ENCODE measurements around the gene MYO1D. TPM values are rescaled to one million over a fixed set of nuclear protein-coding genes. Genes with fewer than 3 reads are reported as not detected.
A peak's percentile ranks its signal among the peaks of the same experiment; 100 is the strongest.
"Not testable (repeated sequence)": the region's sequence is repeated elsewhere in the genome, so short reads cannot be mapped to it uniquely, and the experiment has no call there.

MYO1D gene
- total and polyA plus RNA-seq, 2 donors (not counting 3 experiments of a cell fraction or from before 2014, with no cell fraction given) = 37.8 to 85.5 TPM

DNA sequence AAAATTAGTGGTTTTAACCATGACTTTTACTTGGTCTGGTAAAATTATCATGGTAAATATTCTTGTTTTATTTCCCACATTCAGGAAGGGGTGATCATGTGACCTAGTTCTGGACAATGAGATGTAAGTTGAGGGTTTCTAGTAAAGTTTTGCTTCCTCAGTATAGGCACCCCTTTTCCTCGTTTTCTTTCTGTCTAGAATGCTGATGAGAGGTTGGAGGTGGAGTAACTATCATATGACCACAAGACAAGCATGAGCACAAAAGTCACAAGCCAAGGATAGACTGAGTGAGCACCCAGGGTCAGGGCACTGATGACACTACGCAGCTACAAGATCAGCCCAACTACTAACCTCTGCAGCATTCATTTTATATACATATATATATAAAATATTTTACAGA is 53.9 kb downstream of the MYO1D start:
- H3K4me2 ChIP-seq (ENCODE audit: insufficient read depth, low read length) = peak overlapping the region; percentile 70
- CTCF ChIA-PET = interaction anchor here (1.0 kb wide), 1 partner anchor 55 kb away, joined by 4 read pairs; no protein-coding TSS in a partner anchor
- intact Hi-C loops (cut with micrococcal nuclease) (no loop called here), dilution Hi-C loops (cut with MboI; ENCODE audit: extremely low pct_ligation_motif_present, low sequenced_read_pairs) (no loop called here)
- H3K9me1 ChIP-seq (replicated peaks; ENCODE audit: control insufficient read depth, extremely low read depth, insufficient read depth, low read length) = no peaks in the 10 kb centered on the region
- H3K4me3 ChIP-seq (replicated peaks in 1 of 3; ENCODE audit: insufficient read depth in 1 of 3, low read depth in 1 of 3, low read length in 3 of 3) = peak overlapping the region in 2 of 3 experiments; percentile 41 to 55
- no peaks in the 10 kb centered on the region for H3K9me3 ChIP-seq (replicated peaks; ENCODE audit: control insufficient read depth, insufficient read depth, low read length)
- POLR2A ChIA-PET = no interaction called here
- DNase-seq (ENCODE audit: low read depth, low spot score) = peak; percentile 31
- no peaks in the 10 kb centered on the region for H3K36me3 ChIP-seq (ENCODE audit: control insufficient read depth in 2 of 2, extremely low read depth in 1 of 2, insufficient read depth in 2 of 2, low read length in 2 of 2)
- no peak for FAIRE-seq
- TF ChIP-seq GATA2 (IDR thresholded peaks at IDR 0.05; ENCODE audit: insufficient read depth, insufficient read length, low read depth, low read length) (no peak), POLR2A (IDR thresholded peaks at IDR 0.05; ENCODE audit: low read depth, low read length) (no peak)
- no peak overlapping the region for H3K27ac ChIP-seq (ENCODE audit: insufficient read depth, low read depth, low read length)
- H3K79me2 ChIP-seq (ENCODE audit: control insufficient read depth, insufficient read depth, low read length) = peaks cover 8% of the 10 kb centered on the region
- H3K4me1 ChIP-seq (ENCODE audit: control insufficient read depth, extremely low read depth, insufficient read depth, low read length) = peaks cover 31% of the 10 kb centered on the region
- peaks cover 4% of the 10 kb centered on the region for H4K20me1 ChIP-seq (replicated peaks; ENCODE audit: control insufficient read depth, extremely low read depth, insufficient read depth, low read length)
- H2AFZ ChIP-seq (ENCODE audit: low read depth, low read length) = peak overlapping the region; percentile 62
- no peaks in the 10 kb centered on the region for H3K27me3 ChIP-seq (ENCODE audit: control insufficient read depth in 2 of 2, insufficient read depth in 2 of 2, low read length in 2 of 2)
- no TSS peak for BruUV-seq (replicated peaks)
- H3K9ac ChIP-seq (replicated peaks; ENCODE audit: extremely low read depth, insufficient read depth, low read length) = peak overlapping the region; percentile 42

- dilution Hi-C loops (cut with MboI; ENCODE audit: extremely low pct_ligation_motif_present, low sequenced_read_pairs); H4K20me1 ChIP-seq (replicated peaks; ENCODE audit: control insufficient read depth, extremely low read depth, insufficient read depth, low read length); H3K79me2 ChIP-seq (ENCODE audit: control insufficient read depth, insufficient read depth, low read length); POLR2A ChIA-PET; H3K36me3 ChIP-seq (ENCODE audit: control insufficient read depth in 2 of 2, extremely low read depth in 1 of 2, insufficient read depth in 2 of 2, low read length in 2 of 2); intact Hi-C loops (cut with micrococcal nuclease); H3K9me1 ChIP-seq (replicated peaks; ENCODE audit: control insufficient read depth, extremely low read depth, insufficient read depth, low read length); H3K9me3 ChIP-seq (replicated peaks; ENCODE audit: control insufficient read depth, insufficient read depth, low read length); H3K27me3 ChIP-seq (ENCODE audit: control insufficient read depth in 2 of 2, insufficient read depth in 2 of 2, low read length in 2 of 2); DNase-seq (ENCODE audit: low read depth, low spot score): not testable (repeated sequence)
- H3K4me3 ChIP-seq (replicated peaks in 1 of 3; ENCODE audit: insufficient read depth in 1 of 3, low read depth in 1 of 3, low read length in 3 of 3) = peak overlapping the region in 2 of 3 experiments; percentile 41 to 55
- peak overlapping the region; percentile 43 for H3K27ac ChIP-seq (ENCODE audit: insufficient read depth, low read depth, low read length)
- BruUV-seq (replicated peaks) = TSS peak; percentile 16
- peak overlapping the region; percentile 42 for H3K9ac ChIP-seq (replicated peaks; ENCODE audit: extremely low read depth, insufficient read depth, low read length)
- FAIRE-seq = peak; percentile 100
- CTCF ChIA-PET = interaction anchor here (1.0 kb wide), 1 partner anchor 55 kb away, joined by 4 read pairs; no protein-coding TSS in a partner anchor
- H2AFZ ChIP-seq (ENCODE audit: low read depth, low read length) = peak overlapping the region; percentile 13
- peak overlapping the region; percentile 70 for H3K4me2 ChIP-seq (ENCODE audit: insufficient read depth, low read length)
- H3K4me1 ChIP-seq (ENCODE audit: control insufficient read depth, extremely low read depth, insufficient read depth, low read length) = peaks cover 31% of the 10 kb centered on the region
Observed at GRCh38 chr17:32821987-32822934, 54.7 kb downstream of the MYO1D start.
